Nephron (organoid): ENCODE measurements around the gene HLX.
A peak's percentile ranks its signal among the peaks of the same experiment; 100 is the strongest.

Source experiments
- H3K27ac Mint-ChIP-seq, 3 experiments: 2 replicates each; pipeline ENCODE4 v1.8.0; 2020; ENCODE audit warnings: mixed read lengths in 3 of 3, mild to moderate bottlenecking in 2 of 3, moderate library complexity in 1 of 3
- H3K27me3 Mint-ChIP-seq: 2 replicates; pipeline ENCODE4 v1.8.0; 2021; ENCODE audit warnings: low read depth, mild to moderate bottlenecking, moderate library complexity, mixed read lengths
- H3K36me3 Mint-ChIP-seq: 2 replicates; pipeline ENCODE4 v1.8.0; 2020; ENCODE audit warnings: low read depth, mixed read lengths
- H3K4me1 Mint-ChIP-seq: 2 replicates; pipeline ENCODE4 v1.8.0; 2020; ENCODE audit warnings: mixed read lengths
- H3K4me3 Mint-ChIP-seq, 3 experiments: 2 replicates each; pipeline ENCODE4 v1.8.0; 2020; ENCODE audit warnings: mild to moderate bottlenecking in 3 of 3, mixed read lengths in 3 of 3, moderate library complexity in 2 of 3
- H3K9me3 Mint-ChIP-seq: 2 replicates; pipeline ENCODE4 v1.8.0; 2020; ENCODE audit warnings: mixed read lengths
- CTCF ChIP-seq, 3 experiments: fragments of 200-600 bp; sonication (generic); IDR thresholded peaks; one replicate each; pipeline ENCODE4 v1.5.0; 2021; ENCODE audit warnings: antibody characterized with exemption in 3 of 3; ENCODE audit not compliant: unreplicated experiment in 3 of 3

Gene HLX

DNA sequence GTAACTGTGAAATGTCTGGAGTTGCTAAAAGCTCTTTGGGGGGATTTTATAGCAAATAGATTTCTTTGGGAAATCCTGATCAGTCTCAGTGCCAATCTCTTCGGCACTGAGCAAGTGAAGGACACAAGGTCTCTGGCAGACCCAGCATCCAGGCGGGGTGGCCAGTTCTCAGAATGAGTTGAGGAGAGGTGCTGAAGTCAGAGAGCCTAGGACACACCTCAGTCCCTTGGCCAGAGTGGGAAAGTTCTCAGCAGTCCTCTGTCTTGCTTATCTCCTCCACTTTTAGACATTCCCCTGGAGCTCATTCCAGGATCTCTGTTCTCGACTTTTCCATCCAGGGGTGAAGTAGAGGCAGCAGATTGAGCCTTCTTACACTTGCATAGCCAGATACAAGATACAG lies 6.7 kb downstream of the HLX start:
- Mint-ChIP-seq H3K4me1 (peaks cover 36% of the 10 kb centered on the region), H3K27me3 (peaks cover 100% of the 10 kb centered on the region)

DNA sequence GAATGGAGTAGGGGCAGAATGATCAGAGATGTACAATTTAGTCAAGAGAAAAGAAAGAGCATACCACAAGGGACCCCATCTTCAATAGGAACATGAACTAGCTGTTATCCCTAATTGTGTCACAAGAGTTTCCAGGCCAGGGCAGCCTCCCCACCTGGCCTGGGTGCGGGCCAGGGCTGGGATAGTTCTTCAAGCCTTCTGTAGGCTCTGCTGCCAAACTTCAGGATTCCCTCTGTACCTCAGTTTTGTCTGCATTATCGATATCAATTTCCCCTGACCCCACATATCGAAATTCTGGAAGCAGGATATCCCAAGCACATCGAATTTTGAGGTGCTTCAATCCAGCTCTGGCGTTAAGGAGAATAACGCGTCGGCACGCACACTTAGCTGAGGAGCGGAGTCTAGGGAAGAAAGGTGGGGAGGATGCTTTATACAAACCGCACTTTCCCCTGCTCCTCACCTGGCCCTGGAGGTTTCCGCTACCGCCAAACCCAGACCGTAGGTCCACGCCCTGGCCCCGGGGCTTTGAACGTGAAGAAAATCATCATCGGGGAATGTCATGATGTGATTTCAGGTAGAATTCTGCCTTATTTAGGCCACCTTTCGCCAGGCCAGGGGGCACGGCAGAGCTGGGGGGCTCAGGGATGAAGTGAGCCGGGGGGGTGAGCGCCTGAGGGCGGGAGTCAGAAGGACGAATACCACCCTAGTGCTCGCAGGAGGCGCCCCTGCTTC lies 7.4 kb downstream of the HLX start:
- peaks cover 17% of the 10 kb centered on the region for H3K9me3 Mint-ChIP-seq
- no peak overlapping the region for H3K27ac Mint-ChIP-seq
- H3K36me3 Mint-ChIP-seq, result no peaks in the 10 kb centered on the region

More for the DNA sequence above, 6.7 kb downstream of the HLX start:
- H3K27ac Mint-ChIP-seq, result no peak overlapping the region
- peak overlapping the region in 1 of 3 experiments; percentile 30 for H3K4me3 Mint-ChIP-seq
- H3K9me3 Mint-ChIP-seq, result peaks cover 11% of the 10 kb centered on the region
- no peak for TF ChIP-seq CTCF (IDR thresholded peaks at IDR 0.05; ENCODE audit: unreplicated experiment in 3 of 3)
- H3K36me3 Mint-ChIP-seq, result no peaks in the 10 kb centered on the region

GRCh38 chr1:220887202-220887519 lies 7.9 kb downstream of the HLX start:
- Mint-ChIP-seq H3K36me3 (no peaks in the 10 kb centered on the region), H3K9me3 (peaks cover 16% of the 10 kb centered on the region), H3K4me1 (peaks cover 30% of the 10 kb centered on the region), H3K27me3 (peaks cover 100% of the 10 kb centered on the region), H3K4me3 (peak overlapping the region; percentile 54 to 75 (median 68)), H3K27ac (no peak overlapping the region)
- TF ChIP-seq CTCF (IDR thresholded peaks at IDR 0.05; ENCODE audit: unreplicated experiment in 3 of 3), result no peak

More for the DNA sequence above, 7.4 kb downstream of the HLX start:
- H3K4me1 Mint-ChIP-seq, result peaks cover 34% of the 10 kb centered on the region
- peaks cover 100% of the 10 kb centered on the region for H3K27me3 Mint-ChIP-seq
- TF ChIP-seq CTCF (IDR thresholded peaks at IDR 0.05; ENCODE audit: unreplicated experiment in 3 of 3), result no peak
- H3K4me3 Mint-ChIP-seq, result peak overlapping the region in 1 of 3 experiments; percentile 30

DNA sequence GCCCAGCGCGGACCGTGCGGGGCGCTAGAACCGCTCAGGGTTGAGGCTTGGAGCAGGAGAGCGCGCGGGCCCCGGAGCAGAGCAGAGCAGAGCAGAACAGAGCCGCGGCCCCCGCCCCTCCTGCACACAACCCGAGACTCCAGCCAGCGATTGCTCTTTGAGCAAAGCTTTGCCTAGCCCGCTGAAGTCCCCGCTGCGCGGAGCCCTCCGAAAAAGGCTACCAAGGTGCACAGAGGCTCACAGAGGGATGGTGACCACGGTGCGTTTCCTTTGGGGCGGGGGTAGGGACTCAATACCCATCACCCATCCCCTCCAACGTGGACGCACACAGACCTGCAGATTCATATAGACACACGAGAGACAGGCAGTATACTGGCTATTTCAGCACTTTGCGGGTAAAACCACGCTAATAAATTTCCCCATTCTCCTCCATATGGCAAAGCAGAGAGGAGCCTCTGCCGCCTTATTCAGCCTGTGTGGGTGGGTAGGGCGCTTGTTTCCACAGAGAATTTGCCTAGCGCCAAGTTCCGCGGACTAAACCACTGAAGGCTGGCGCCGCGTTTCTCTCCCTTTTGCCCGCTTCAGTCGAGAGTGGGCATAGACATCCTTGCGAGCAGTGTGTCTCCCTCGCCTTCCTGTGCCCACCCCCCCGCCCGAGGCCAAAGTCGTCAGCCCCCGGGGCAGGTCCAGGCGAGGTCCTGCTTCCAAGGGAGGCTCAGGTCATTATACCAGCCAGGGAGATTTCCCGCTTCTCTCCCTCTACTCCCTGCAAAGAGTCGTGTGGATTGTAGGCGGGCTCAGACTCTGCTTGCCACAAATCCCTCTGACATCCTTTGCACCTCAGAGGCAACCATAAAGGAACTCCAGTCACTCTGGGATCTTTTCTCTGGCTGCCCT lies 8.5 kb downstream of the HLX start:
- peaks cover 28% of the 10 kb centered on the region for H3K4me1 Mint-ChIP-seq
- H3K9me3 Mint-ChIP-seq, result peaks cover 13% of the 10 kb centered on the region
- H3K27ac Mint-ChIP-seq, result no peak overlapping the region
- no peak for TF ChIP-seq CTCF (IDR thresholded peaks at IDR 0.05; ENCODE audit: unreplicated experiment in 3 of 3)
- H3K36me3 Mint-ChIP-seq, result no peaks in the 10 kb centered on the region
- H3K4me3 Mint-ChIP-seq, result peak overlapping the region; percentile 54 to 75 (median 68)
- H3K27me3 Mint-ChIP-seq, result peaks cover 100% of the 10 kb centered on the region

- Mint-ChIP-seq H3K27ac (no peak overlapping the region), H3K9me3 (peaks cover 13% of the 10 kb centered on the region), H3K4me1 (peaks cover 24% of the 10 kb centered on the region), H3K27me3 (peaks cover 100% of the 10 kb centered on the region), H3K4me3 (no peak overlapping the region), H3K36me3 (no peaks in the 10 kb centered on the region)
- TF ChIP-seq CTCF (IDR thresholded peaks at IDR 0.05; ENCODE audit: unreplicated experiment in 3 of 3), result no peak
Observed at GRCh38 chr1:220888417-220888986, 9.3 kb downstream of the HLX start.
